DND-41 (cell line): ENCODE measurements around the gene UNC79.

Experiments
- ATAC-seq: fragments of 200-7000 bp; cut with Tn5 transposase; 3 replicates; pipeline ENCODE4 v1.9.1; 2021; ENCODE audit warnings: low read depth; ENCODE audit not compliant: insufficient read depth
- DNase-seq: peaks from one replicate; pipeline ENCODE4 v3.0.0-alpha.2; 2020
- H2AFZ ChIP-seq: 2 replicates; pipeline ENCODE4 v1.6.0; 2012; ENCODE audit warnings: low read depth, low read length
- H3K27ac ChIP-seq: 2 replicates; pipeline ENCODE4 v1.5.1; 2012; ENCODE audit warnings: low read length, inconsistent platforms
- H3K27me3 ChIP-seq: fragments of 200-600 bp; sonication (generic); 2 replicates; pipeline ENCODE4 v1.6.0; 2012; ENCODE audit warnings: low read length, mild to moderate bottlenecking, inconsistent platforms; ENCODE audit not compliant: insufficient read depth, poor library complexity
- H3K36me3 ChIP-seq: 2 replicates; pipeline ENCODE4 v1.5.1; 2012; ENCODE audit warnings: low read length, inconsistent platforms; ENCODE audit not compliant: insufficient read depth
- H3K4me1 ChIP-seq: 2 replicates; pipeline ENCODE4 v1.5.1; 2012; ENCODE audit warnings: mild to moderate bottlenecking, low read length; ENCODE audit not compliant: insufficient read depth
- H3K4me2 ChIP-seq: 2 replicates; pipeline ENCODE4 v1.6.0; 2012; ENCODE audit warnings: mild to moderate bottlenecking, moderate library complexity, low read length, inconsistent platforms; ENCODE audit not compliant: insufficient read depth
- H3K4me3 ChIP-seq, 2 experiments: fragments of 200-600 bp in 1 of 2; shearing (Covaris generic) in 1 of 2; 2 replicates each; pipeline ENCODE4 v1.5.1; 2012 to 2016; ENCODE audit warnings: inconsistent platforms in 2 of 2, low read length in 2 of 2, mild to moderate bottlenecking in 2 of 2, low read depth in 1 of 2, moderate library complexity in 1 of 2
- H3K79me2 ChIP-seq: 2 replicates; pipeline ENCODE4 v1.6.0; 2012; ENCODE audit warnings: low read length, inconsistent platforms; ENCODE audit not compliant: insufficient read depth
- H3K9ac ChIP-seq: 2 replicates; pipeline ENCODE4 v1.6.0; 2012; ENCODE audit warnings: low read depth, mild to moderate bottlenecking, inconsistent platforms, low read length, moderate library complexity
- H3K9me3 ChIP-seq: 2 replicates; pipeline ENCODE4 v1.5.1; 2012; ENCODE audit warnings: low read length, moderate library complexity, mild to moderate bottlenecking, inconsistent platforms; ENCODE audit not compliant: insufficient read depth, severe bottlenecking
- H4K20me1 ChIP-seq: 2 replicates; pipeline ENCODE4 v1.6.0; 2012; ENCODE audit warnings: low read length; ENCODE audit not compliant: insufficient read depth
- EZH2 ChIP-seq: IDR thresholded peaks from 3 replicates; pipeline ENCODE4 v1.6.1; 2012; ENCODE audit warnings: borderline replicate concordance, low read depth, mild to moderate bottlenecking, moderate library complexity, low read length, inconsistent platforms; ENCODE audit not compliant: severe bottlenecking
- TF ChIP-seq, protein P1 (sequence below): IDR thresholded peaks from 2 replicates; pipeline ENCODE4 v1.5.1; 2012; ENCODE audit warnings: borderline replicate concordance, low read length, moderate library complexity, mild to moderate bottlenecking; ENCODE audit not compliant: poor library complexity, severe bottlenecking; ENCODE audit errors: extremely low read depth

UNC79 gene

DNA sequence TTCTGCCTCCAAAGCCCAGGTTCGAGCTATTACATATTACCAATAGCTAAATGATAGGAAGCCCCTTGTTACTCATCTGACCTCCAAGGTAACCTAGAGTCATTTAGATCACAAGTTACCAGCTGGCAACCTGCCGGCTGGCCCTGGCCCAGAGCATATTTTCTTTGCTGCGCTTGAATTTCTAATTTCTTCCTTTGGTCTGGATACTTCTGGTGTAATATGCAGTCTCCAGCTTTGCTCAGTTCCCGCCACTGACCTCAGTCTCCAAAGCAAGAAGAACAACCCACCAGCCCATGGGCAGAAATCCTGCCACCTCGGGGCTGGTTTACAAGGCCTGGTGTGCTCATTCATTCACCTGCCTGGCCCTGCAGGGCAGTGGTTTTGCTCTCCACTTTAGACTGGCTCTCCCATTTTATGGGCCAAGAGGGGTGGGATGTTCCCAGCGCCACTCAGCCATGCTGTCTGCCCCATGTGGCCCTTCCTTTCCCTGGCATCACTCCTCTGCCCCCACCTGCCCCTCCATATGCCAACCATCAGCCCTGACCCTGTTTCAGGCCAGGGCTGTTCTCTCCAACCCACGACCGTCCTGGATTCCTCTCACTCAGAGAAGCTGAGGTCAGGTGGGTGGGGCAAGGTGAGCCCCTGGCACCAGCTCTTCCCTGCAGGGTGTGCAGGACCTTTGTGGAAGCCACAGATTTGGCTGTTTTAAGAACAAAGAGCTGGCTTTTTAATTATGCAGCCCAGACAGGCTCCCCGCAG, 281.5 kb downstream of the UNC79 start:
- peaks cover 9% of the 10 kb centered on the region for H3K27me3 ChIP-seq
- ATAC-seq (no peak), DNase-seq (no peak)
- H3K36me3 ChIP-seq, result no peaks in the 10 kb centered on the region
- no peak overlapping the region for H3K4me3 ChIP-seq
- H3K4me2 ChIP-seq, result no peak overlapping the region
- no peaks in the 10 kb centered on the region for H3K79me2 ChIP-seq
- H4K20me1 ChIP-seq, result no peaks in the 10 kb centered on the region
- H2AFZ ChIP-seq, result no peak overlapping the region
- H3K27ac ChIP-seq, result no peak overlapping the region
- no peak overlapping the region for H3K9ac ChIP-seq
- H3K4me1 ChIP-seq, result no peaks in the 10 kb centered on the region
- TF ChIP-seq EZH2, result no peak
- TF ChIP-seq, protein P1, sequence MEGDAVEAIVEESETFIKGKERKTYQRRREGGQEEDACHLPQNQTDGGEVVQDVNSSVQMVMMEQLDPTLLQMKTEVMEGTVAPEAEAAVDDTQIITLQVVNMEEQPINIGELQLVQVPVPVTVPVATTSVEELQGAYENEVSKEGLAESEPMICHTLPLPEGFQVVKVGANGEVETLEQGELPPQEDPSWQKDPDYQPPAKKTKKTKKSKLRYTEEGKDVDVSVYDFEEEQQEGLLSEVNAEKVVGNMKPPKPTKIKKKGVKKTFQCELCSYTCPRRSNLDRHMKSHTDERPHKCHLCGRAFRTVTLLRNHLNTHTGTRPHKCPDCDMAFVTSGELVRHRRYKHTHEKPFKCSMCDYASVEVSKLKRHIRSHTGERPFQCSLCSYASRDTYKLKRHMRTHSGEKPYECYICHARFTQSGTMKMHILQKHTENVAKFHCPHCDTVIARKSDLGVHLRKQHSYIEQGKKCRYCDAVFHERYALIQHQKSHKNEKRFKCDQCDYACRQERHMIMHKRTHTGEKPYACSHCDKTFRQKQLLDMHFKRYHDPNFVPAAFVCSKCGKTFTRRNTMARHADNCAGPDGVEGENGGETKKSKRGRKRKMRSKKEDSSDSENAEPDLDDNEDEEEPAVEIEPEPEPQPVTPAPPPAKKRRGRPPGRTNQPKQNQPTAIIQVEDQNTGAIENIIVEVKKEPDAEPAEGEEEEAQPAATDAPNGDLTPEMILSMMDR, result no peak
- H3K9me3 ChIP-seq, result no peaks in the 10 kb centered on the region

DNA sequence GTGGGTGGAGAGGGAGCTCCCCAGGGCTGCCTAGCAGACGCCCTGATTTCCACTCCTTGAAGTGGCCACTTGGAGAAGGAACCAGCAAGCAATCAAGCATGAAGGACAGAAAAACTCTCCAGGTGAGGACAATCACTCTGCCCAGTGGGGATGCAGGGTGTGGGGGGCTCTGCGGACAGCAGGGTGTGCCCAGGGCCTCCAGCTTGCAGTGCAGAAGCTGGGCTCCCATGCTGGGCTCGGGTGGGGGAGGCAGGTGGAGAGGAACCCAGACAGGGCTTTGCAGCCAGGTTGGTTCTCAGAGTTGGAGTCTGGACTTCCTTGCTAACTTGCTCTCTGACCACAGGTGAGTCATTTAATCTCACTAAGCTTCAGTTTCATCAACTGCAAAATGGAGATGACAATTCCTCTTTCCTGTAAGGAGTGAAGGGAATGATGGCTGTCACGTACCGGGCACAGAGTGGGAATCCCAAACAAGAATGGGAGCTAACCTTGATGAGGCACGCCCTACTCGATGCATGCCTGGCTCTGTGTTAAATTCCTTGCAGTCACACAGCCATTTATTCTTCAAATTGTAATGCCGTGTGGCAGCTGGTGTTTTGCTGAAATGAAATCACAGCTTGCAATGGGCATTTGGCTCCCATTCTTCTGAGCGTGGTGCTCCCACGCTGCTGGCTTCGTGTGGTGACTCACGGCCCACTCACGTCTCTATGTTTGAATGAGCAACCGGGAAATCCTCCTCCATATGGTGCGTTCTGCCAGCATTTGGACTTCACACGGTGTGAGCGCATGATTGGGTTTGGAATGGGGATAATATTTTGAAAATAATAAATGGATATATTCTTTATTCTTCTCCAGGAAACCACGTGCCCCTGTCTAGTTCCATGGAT, 282.3 kb downstream of the UNC79 start:
- Histone ChIP-seq H4K20me1 (no peaks in the 10 kb centered on the region), H3K79me2 (no peaks in the 10 kb centered on the region), H3K36me3 (no peaks in the 10 kb centered on the region), H3K4me2 (no peak overlapping the region), H3K4me3 (no peak overlapping the region), H2AFZ (no peak overlapping the region), H3K9me3 (no peaks in the 10 kb centered on the region), H3K27me3 (peaks cover 11% of the 10 kb centered on the region), H3K9ac (no peak overlapping the region), H3K27ac (no peak overlapping the region), H3K4me1 (no peaks in the 10 kb centered on the region)
- ATAC-seq (no peak), DNase-seq (no peak)
- no peak for TF ChIP-seq EZH2
- TF ChIP-seq, protein P1, result no peak

DNA sequence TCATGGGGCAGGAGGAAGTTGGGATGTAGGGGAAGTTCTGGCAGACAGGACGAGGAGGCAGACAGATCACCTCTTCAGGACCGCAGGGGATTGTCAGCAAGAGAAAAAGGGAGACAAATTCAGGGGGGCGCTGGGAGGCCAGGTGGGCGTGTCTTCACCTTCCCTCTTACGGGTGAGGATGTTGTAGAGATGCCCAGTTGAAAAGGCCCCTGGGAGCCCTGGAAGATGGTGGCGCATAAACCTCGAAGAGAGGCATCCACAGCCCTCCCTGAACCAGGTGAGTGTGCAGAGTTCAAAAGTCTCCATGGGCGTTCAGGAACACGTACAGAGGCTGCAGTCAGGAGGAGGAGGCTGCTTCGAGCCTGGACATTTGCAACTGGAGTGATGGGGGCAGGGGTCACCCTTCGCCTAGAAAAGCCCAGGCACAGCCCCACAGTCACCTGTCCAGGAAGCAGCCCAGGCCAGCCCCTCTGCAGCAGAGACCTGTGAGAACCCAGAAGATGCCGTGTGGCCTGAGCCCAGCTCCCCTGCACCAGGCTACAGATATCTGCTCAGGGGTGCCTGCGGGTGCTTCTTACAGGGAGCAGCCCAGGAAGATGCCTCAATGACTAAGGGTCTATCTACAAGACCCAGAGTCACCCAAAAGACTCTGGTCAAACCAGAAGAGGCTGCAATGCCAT, 283.1 kb downstream of the UNC79 start:
- Histone ChIP-seq H3K4me2 (no peak overlapping the region), H3K36me3 (no peaks in the 10 kb centered on the region), H3K9ac (no peak overlapping the region), H4K20me1 (no peaks in the 10 kb centered on the region), H3K27ac (no peak overlapping the region), H3K79me2 (no peaks in the 10 kb centered on the region), H3K4me3 (no peak overlapping the region), H2AFZ (no peak overlapping the region), H3K27me3 (peaks cover 5% of the 10 kb centered on the region), H3K9me3 (no peaks in the 10 kb centered on the region), H3K4me1 (no peaks in the 10 kb centered on the region)
- DNase-seq (no peak), ATAC-seq (no peak)
- TF ChIP-seq, protein P1, result no peak
- no peak for TF ChIP-seq EZH2
